HG03280 (cell line): ENCODE data around the gene FCHSD2.
A peak's percentile ranks its signal among the peaks of the same experiment; 100 is the strongest.
"Not testable (repeated sequence)": the region's sequence is repeated elsewhere in the genome, so short reads cannot be mapped to it uniquely, and the experiment has no call there.

Source experiments
- ATAC-seq: cut with Tn5 transposase; IDR thresholded peaks from one replicate; pipeline ENCODE4 v1.9.1; 2021; ENCODE audit warnings: mild to moderate bottlenecking, moderate library complexity; ENCODE audit not compliant: unreplicated experiment

FCHSD2 gene

DNA sequence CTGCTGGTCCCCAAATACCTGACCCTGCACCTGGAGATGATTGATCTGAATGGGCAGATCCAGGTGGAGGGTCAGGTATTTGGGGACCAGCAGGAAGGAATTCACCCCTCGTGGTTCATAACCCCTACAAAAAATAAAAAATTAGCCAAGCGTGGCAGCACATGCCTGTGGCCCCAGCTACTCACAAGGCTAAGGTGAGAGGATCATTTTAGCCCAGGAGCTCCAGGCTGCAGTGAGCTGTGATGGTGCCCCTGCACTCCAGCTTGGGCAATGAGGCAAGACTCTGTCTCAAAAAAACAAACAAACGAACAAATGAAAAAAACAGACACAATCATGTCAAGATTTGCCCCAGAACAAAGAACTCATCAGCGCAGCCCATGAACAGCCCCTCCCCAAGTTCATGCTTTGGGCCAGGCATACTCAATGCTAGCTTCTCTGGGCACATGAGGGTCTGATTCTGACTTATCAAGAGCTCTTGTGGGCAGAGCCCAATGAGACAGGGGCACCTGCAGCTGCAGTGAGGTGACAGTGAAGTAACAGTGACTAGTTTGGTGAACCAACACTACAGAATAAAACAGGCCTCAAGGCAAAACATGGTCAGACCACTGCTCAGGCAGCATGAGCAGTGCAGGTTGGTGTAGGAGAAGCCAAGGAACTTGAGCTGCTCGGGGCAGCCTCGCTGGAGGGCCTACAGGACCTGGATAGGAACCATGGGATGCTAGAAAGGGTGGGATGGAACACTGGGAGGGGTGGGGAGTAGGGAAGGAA, 10.2 kb upstream of the FCHSD2 start:
- no peak for ATAC-seq

GRCh38 chr11:73151416-73151815, 9.3 kb upstream of the FCHSD2 start:
- no peak for ATAC-seq

DNA sequence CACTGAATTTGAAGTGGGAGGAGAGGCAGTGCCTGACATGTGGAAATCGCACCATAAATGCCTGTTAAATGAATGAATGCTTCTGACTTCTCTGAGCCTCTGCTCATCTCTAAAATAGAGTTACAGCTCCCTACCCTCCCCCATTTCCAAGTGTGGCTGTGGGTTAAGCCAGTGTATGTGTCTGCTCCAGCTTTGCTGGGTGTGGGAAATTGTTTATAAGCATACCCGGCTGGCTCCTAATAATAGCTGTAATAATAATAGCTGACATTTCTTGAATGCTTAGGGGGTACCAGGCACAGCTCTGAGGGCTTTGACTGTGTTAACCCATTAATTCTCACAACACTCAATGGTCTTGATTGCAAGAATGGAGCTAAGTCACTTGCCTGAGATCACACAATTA, 7.0 kb upstream of the FCHSD2 start:
- ATAC-seq, result no peak

GRCh38 chr11:73147771-73148681, 5.9 kb upstream of the FCHSD2 start:
- no peak for ATAC-seq

DNA sequence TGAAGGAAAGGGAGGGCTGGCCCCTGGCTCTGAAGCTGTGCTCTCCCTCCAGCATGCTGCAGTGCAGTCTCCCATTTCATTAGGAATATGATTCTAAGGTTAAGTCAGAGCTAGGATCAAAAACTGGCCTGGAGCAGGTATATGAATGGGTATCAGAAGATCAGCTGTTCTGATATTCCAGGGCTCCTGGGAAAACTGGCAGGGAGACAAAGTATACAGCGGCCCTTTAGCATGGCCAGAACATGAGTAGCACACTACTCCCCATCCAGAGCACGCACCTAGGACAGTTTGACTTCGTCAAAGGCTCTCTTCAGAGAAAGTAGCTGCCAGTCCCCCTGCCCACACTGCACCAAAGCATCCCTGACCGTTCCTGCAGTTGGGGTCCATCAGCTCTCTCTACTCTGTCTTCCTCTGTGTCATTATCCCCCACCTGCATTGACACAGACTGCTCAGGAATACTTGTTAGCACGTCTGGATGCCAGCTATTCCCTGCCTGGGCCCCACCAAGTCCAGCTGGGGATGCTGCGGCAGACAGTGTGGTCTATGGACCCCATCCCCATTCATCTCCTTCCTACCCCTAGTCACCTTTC, 4.0 kb upstream of the FCHSD2 start:
- ATAC-seq, result no peak

GRCh38 chr11:73143126-73143838, 1.2 kb upstream of the FCHSD2 start:
- ATAC-seq, result no peak

DNA sequence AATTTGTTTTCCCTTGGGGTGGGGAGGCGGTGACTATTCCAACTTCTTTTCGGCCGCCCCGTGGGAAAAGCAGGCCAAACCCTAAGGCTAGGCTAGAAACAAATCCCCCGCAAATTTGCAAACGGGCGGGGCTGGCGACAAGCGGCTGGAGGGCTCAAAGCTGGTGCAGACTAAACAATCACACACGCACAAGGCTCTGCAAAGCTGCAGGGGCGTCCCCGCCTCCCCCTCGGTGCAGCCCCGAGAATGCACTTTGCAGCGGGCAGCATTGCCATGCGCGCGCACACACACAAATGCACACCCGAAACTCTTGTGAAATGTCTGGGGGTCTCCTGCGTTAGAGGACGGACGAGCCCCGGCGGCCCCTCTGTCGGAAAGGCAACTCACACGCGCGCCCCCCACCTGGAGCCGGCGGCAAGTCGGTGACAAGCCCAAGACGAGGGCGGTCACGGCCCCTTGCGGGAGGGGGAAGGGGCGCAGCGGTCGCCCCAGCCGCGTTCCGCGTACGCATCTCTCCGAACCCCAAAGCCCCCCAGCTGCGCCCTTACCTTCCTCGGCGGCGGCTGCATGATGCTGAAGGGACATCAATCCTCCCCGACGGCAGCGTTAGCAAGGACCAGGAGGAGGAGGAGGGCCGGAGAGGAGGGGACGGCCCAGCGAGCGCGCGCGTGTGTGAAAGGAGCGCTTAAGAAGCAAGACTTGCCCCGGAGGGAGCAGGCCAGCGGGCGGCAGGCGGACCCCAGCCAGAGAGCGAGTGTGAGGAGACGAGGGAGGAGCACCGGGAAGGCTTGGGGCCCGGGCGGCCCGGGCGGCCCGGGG, 600 bp downstream of the FCHSD2 start:
- peak; percentile 35 for ATAC-seq

- ATAC-seq, result no peak
Measured at GRCh38 chr11:73141031-73141308, 1.1 kb downstream of the FCHSD2 start.

DNA sequence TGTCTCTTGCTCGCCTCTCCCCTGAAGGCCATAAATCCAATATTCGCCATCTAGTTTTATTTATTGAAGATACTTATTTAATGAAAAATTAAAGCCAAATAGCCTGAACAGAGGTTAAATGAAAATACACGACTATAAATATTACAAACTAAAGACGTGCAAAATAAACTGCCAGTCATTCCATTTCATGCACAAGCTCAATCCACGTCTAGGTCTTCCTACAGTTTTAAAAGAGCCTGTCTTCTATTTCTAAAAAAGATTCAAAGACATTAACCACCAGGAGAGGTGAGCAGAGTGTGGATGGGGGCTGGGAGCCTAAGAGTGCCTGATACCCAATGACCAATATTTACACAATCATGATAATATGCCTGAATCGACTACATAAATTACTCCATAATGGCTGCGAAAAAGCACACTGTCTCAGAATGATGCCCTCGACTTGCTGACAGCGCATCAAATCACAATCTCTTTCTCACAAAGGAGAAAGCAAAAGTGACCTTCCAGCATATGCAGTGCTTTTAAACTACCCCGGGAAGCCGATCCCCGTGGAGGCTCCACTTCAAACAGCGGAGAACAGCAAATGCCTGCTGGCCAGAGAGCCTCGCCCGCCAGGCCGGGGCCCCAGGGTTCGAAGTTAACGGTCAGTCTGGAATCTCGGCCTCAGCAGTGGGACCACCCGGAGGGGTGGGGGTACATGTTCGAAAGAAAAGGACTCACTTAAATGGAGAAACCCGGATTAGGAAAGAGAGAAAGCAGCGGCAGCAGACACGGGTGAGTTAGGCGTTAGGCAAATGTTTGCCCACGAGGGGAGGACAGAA, 1.7 kb downstream of the FCHSD2 start:
- ATAC-seq, result no peak

DNA sequence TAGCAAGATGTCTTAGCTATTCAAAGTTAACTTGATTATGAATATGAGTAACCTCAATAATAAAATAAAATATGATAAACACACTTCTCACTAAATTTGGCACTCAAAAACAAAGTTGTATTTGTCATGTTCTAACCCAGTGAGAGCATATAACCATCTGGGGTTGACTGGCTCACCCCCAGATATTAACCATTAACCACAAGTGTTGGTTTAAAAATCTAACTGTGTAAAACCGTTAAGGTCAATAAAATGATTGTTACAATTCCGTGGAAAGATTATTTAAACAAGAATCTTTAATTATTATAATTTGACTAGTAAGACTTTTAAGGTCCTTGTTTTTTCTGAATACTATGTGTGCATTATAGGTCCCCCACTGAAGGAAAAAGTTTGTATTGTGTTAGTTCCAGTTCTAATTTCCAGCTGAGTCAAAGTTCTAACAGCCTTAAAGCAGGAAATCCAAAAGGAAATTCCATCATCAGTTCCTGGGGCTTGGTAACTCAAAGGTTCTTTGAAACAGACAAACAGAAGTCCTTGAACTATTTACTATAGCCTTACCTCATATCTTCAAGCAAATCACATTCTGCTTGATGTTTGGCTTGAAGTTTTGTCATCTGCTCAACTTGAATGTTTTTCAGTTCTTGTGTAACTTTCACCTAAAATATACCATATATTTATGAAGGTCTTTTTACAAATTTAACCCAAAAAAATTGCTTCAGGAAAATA, 2.5 kb downstream of the FCHSD2 start:
- ATAC-seq, result no peak

DNA sequence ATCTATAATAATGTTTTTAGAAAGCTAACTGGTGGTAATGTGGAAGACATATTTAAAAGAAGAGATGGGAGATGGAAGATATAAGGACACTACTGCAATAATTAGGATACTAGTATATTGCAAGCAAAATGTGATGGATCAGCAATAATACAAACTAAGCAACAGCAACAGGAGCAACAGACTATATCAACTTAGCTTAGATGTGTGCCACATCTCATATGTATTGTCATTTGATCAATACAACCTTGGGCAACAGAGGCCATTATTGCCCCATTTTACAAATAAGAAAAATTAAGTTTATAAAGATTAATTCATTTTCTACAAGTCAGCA, 4.2 kb downstream of the FCHSD2 start:
- ATAC-seq, result no peak

DNA sequence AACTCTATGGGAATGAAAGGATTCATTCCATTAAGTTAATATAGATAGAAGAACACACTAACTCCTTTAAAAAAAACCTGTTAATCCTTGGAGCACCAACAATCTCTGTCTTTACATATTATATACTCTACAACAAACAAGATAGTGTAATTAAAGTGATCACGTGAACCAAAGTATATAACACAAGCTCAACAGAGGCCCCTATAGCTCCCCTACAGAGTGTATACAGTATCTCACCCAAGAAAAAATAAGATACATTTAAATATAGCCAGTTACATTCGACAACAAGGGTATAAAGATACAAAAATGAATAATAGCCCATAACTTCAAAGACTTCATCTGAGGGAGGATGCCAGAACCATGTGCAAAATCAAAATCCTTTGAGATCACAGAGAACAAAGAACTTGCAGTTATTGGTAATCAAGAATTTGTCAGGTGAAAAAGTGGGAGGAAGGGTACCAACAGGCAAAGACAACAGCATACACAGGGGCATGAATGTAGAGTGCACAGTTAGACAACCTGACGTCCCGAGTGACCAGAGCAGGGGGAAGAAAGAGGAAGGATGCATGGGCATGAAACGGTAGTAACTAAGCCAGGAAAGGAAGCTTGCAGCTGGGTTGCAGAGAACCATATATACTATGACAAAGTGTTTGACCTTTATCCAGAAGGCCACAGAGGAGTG, 4.7 kb downstream of the FCHSD2 start:
- ATAC-seq, result no peak

GRCh38 chr11:73136722-73137121, 5.4 kb downstream of the FCHSD2 start:
- ATAC-seq, result not testable (repeated sequence)

DNA sequence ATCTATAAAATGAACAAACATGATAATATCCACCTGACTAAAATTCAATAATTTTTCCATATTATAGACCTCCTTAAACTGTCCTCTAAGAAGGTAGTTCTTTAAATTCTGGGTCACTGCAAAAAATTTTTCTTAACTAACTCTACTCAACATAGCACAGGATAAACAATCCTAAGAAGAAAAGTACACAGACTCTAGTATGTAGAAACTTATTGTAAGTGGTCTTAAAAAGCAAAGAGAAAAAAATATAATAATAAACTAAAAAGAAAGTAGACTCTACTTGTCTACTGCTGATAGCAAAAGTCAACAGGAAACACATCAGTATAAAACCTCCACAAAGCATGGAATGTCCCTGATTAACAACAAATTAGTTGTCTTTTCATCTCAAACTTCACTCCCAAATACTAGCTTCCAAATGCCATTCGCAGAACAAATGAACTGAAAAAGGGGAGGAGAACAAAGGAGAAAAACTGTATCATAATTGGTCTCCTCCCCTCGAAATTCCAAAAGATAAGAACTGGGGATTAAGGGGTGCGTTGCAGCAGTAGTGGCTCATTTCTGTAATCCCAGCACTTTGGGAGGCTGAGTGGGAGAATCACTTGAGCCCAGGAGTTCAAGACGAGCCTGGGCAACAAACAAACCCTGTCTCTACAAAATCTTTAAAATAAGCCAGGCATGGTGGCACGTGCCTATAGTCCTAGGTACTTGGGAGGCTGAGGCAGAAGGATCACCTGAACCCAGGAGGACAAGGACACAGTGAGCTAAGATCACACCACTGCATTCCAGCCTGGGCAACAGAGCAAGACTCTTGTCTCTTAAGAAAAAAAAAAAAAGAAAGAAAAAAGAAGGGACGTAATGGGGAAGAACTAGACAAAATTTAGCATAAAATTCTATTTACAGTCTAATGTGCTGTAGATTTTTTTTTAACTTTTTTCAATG, 6.5 kb downstream of the FCHSD2 start:
- no peak for ATAC-seq

DNA sequence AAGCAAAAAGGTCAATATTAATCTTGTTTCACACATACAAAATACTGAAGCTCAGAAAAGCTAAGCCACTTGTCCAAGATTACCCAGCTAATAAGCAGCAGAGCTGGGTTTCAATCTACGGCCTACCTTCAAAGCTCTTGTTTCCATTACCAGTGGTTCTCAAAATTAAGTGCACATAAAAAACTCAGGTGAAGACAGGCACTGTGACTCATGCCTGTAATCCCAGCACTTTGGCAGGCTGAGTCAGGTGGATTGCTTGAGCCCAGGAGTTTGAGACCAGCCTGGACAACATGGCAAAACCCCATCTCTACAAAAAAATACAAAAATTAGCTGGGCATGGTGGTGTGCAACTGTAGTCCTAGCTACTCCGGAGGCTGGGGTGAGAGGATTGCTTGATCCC, 9.8 kb downstream of the FCHSD2 start:
- ATAC-seq, result not testable (repeated sequence)

- no peak for ATAC-seq
Measured at GRCh38 chr11:73130181-73130580, 11.9 kb downstream of the FCHSD2 start.

DNA sequence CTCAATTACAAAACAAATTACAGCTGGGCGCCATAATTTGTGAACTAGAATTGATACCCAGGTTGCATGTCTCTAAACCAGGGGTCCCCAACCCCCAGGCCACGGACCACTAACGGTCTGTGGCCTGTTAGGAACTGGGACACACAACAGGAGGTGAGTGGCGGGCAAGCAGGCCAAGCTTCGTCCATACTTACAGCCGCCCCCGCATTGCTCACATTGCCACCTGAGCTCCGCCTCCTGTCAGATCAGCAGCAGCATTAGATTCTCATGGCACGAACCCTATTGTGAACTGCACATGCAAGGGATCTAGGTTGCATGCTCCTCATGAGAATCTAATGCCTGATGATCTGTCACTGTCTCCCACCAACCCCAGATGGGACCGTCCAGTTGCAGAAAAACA, 12.9 kb downstream of the FCHSD2 start:
- ATAC-seq, result no peak
